Testis (tissue), 3 donors: ENCODE measurements around the gene ALOX15. TPM values are rescaled to one million over a fixed set of nuclear protein-coding genes. Genes with fewer than 3 reads are reported as not detected.
A peak's percentile ranks its signal among the peaks of the same experiment; 100 is the strongest.

Experiments
- DNase-seq: peaks from one replicate; pipeline ENCODE4 v3.0.0-alpha.2; 2019
- H3K27ac ChIP-seq, 2 donors: fragments of 200-600 bp; sonication (generic); one replicate each; pipeline ENCODE4 v1.5.1; 2019
- H3K27me3 ChIP-seq: fragments of 200-600 bp; sonication (generic); one replicate; pipeline ENCODE4 v1.5.1; 2019
- H3K36me3 ChIP-seq: fragments of 200-600 bp; sonication (generic); one replicate; pipeline ENCODE4 v1.5.1; 2017; ENCODE audit warnings: low read depth; ENCODE audit errors: missing control alignments
- H3K4me1 ChIP-seq: fragments of 200-600 bp; sonication (generic); one replicate; pipeline ENCODE4 v1.5.1; 2019
- H3K4me3 ChIP-seq, 2 donors: fragments of 200-600 bp; sonication (generic); one replicate each; pipeline ENCODE4 v1.5.1; 2017 to 2019
- H3K9me3 ChIP-seq: fragments of 200-600 bp; sonication (generic); one replicate; pipeline ENCODE4 v1.5.1; 2017
- CTCF ChIP-seq, 3 experiments: fragments of 450-650 bp in 2 of 3; fragments of 200-600 bp in 1 of 3; sonication (generic) in 1 of 3; IDR thresholded peaks; one replicate each; pipeline ENCODE4 v1.5.1; 2016 to 2019; ENCODE audit warnings: antibody characterized with exemption in 3 of 3, mild to moderate bottlenecking in 2 of 3, moderate library complexity in 1 of 3
- POLR2A ChIP-seq: fragments of 450-650 bp; IDR thresholded peaks from one replicate; pipeline ENCODE4 v1.6.1; 2017; ENCODE audit warnings: antibody characterized with exemption, mild to moderate bottlenecking, moderate library complexity
- WGBS, 2 donors: methylation state at CpG; one replicate each; pipeline ENCODE4 v1.1.5; 2018; 5-methylcytosine and 5-hydroxymethylcytosine counted together
- intact Hi-C: fragments of 100-400 bp; cut with DNase I; formaldehyde crosslinking; loops from one replicate; pipeline ENCODE4 v1.15.1; 2023; ENCODE audit warnings: low total_unique reads
- polyA plus RNA-seq: library from polyadenylated mRNA; stranded (reverse); fragments of 350-450 nt; fragmentation: Illumina TruSeq; extraction: RNeasy Lipid Tissue Mini Kit (QIAGEN cat#74804); gene quantifications from one replicate; pipeline ENCODE4 v1.2.3, GENCODE V29; 2014; ENCODE audit warnings: low read depth, low replicate concordance; ENCODE audit not compliant: insufficient read depth
- total RNA-seq, 2 donors: library from RNA; depleted of rRNA; stranded (reverse); fragments of >200 nt; gene quantifications; one replicate each; pipeline ENCODE4 v1.2.3, GENCODE V29; 2016

Gene ALOX15
- total and polyA plus RNA-seq, 3 donors from 2014 or later = 1.3 to 5.2 (median 2.4) TPM

GRCh38 chr17:4678448-4679026 lies 37.1 kb upstream of the ALOX15 start:
- intact Hi-C loops = no loop called here
- H3K27ac ChIP-seq = no peak overlapping the region
- peaks cover 9% of the 10 kb centered on the region for H3K4me1 ChIP-seq
- no peaks in the 10 kb centered on the region for H3K9me3 ChIP-seq
- H3K4me3 ChIP-seq = no peak overlapping the region
- TF ChIP-seq CTCF (IDR thresholded peaks at IDR 0.05) (no peak), POLR2A (no peak)
- no peaks in the 10 kb centered on the region for H3K27me3 ChIP-seq
- no peaks in the 10 kb centered on the region for H3K36me3 ChIP-seq
- 57 to 73% methylated on average over 13 to 14 of the region's 14 CpGs for WGBS, 2 donors
- DNase-seq = no peak

- Histone ChIP-seq H3K27ac (no peak overlapping the region), H3K27me3 (no peaks in the 10 kb centered on the region), H3K9me3 (no peaks in the 10 kb centered on the region), H3K4me1 (peaks cover 9% of the 10 kb centered on the region), H3K36me3 (no peaks in the 10 kb centered on the region), H3K4me3 (no peak overlapping the region)
- TF ChIP-seq POLR2A = no peak
- no peak for TF ChIP-seq CTCF (IDR thresholded peaks at IDR 0.05)
- intact Hi-C loops = no loop called here
- 85 to 90% methylated on average over 6 to 7 of the region's 7 CpGs for WGBS, 2 donors
- DNase-seq = no peak
Observed at GRCh38 chr17:4676791-4677190, 35.3 kb upstream of the ALOX15 start.

- Histone ChIP-seq H3K4me3 (no peak overlapping the region), H3K36me3 (no peaks in the 10 kb centered on the region), H3K4me1 (peaks cover 9% of the 10 kb centered on the region), H3K9me3 (no peaks in the 10 kb centered on the region), H3K27me3 (no peaks in the 10 kb centered on the region), H3K27ac (no peak overlapping the region)
- no peak for TF ChIP-seq POLR2A
- no peak for TF ChIP-seq CTCF (IDR thresholded peaks at IDR 0.05)
- intact Hi-C loops = no loop called here
- no peak for DNase-seq
- 91 to 99% methylated on average over 10 of the region's 10 CpGs for WGBS, 2 donors
Observed at GRCh38 chr17:4675791-4676190, 34.3 kb upstream of the ALOX15 start.

- Histone ChIP-seq H3K9me3 (no peaks in the 10 kb centered on the region), H3K4me1 (peaks cover 9% of the 10 kb centered on the region), H3K36me3 (no peaks in the 10 kb centered on the region), H3K27ac (peak overlapping the region in 1 of 2 donors; percentile 43), H3K4me3 (no peak overlapping the region), H3K27me3 (no peaks in the 10 kb centered on the region)
- WGBS, 2 donors = 91 to 94% methylated on average over 8 of the region's 8 CpGs
- intact Hi-C loops = no loop called here
- DNase-seq = no peak
- TF ChIP-seq CTCF (IDR thresholded peaks at IDR 0.05) (no peak), POLR2A (no peak)
Observed at GRCh38 chr17:4674685-4674998, 33.2 kb upstream of the ALOX15 start.

GRCh38 chr17:4673986-4674684 lies 32.7 kb upstream of the ALOX15 start:
- Histone ChIP-seq H3K36me3 (no peaks in the 10 kb centered on the region), H3K27ac (peak overlapping the region in 1 of 2 donors; percentile 43), H3K4me3 (no peak overlapping the region), H3K9me3 (no peaks in the 10 kb centered on the region), H3K4me1 (peaks cover 9% of the 10 kb centered on the region), H3K27me3 (no peaks in the 10 kb centered on the region)
- intact Hi-C loops = no loop called here
- DNase-seq = peak; percentile 87
- TF ChIP-seq CTCF (IDR thresholded peaks at IDR 0.05) = no peak
- no peak for TF ChIP-seq POLR2A
- WGBS, 2 donors = 69 to 84% methylated on average over 6 to 27 of the region's 27 CpGs
